ENCODE results near the gene TSEN2. TPM values are rescaled to one million over a fixed set of nuclear protein-coding genes. Genes with fewer than 3 reads are reported as not detected.

The TSEN2 gene
- total RNA-seq, 1 experiment from 2014 or later, result 22.0 TPM

- Histone ChIP-seq H2AK5ac (ENCODE audit: insufficient read length, low read length) (no peak overlapping the region), H3K9ac (ENCODE audit: extremely low read depth, insufficient read length, low read length) (no peak overlapping the region), H3K18ac (ENCODE audit: insufficient read length, low read depth, low read length) (no peak overlapping the region), H4K5ac (ENCODE audit: insufficient read length, low read depth, low read length) (no peak overlapping the region), H4K91ac (ENCODE audit: insufficient read length, low read depth, low read length) (no peak overlapping the region), H3K56ac (ENCODE audit: insufficient read length, low read depth, low read length) (no peak overlapping the region), H2BK120ac (ENCODE audit: low read depth, low read length, poor library complexity, severe bottlenecking) (no peak overlapping the region), H3K27me3 (ENCODE audit: insufficient read depth, low read length) (no peaks in the 10 kb centered on the region), H4K20me1 (ENCODE audit: control insufficient read depth, insufficient read depth, insufficient read length) (peaks cover 2% of the 10 kb centered on the region), H3K4ac (ENCODE audit: low read depth, low read length) (no peak overlapping the region), H3K4me2 (ENCODE audit: insufficient read depth, insufficient read length, low read length) (no peak overlapping the region), H2BK12ac (ENCODE audit: insufficient read length, low read depth, low read length) (no peak overlapping the region), H3K4me1 (ENCODE audit: insufficient read depth, low read length) (no peaks in the 10 kb centered on the region), H3K9me3 (ENCODE audit: control insufficient read depth, low read depth, low read length) (no peaks in the 10 kb centered on the region), H3K79me2 (ENCODE audit: insufficient read depth, low read length) (no peaks in the 10 kb centered on the region), H3K23ac (ENCODE audit: insufficient read length, low read depth, low read length) (no peak overlapping the region), H2BK5ac (ENCODE audit: insufficient read length, low read length) (no peak overlapping the region), H3K14ac (ENCODE audit: insufficient read depth, low read length) (no peak overlapping the region), H3K27ac (ENCODE audit: insufficient read length, low read depth, low read length) (no peak overlapping the region), H3K79me1 (ENCODE audit: insufficient read depth, low read depth, low read length, poor library complexity, severe bottlenecking) (no peaks in the 10 kb centered on the region), H3K23me2 (ENCODE audit: insufficient read length, low read depth, low read length, poor library complexity, severe bottlenecking) (no peaks in the 10 kb centered on the region), H2BK15ac (ENCODE audit: low read depth, low read length) (no peak overlapping the region), H3T11ph (ENCODE audit: low read length) (no peak overlapping the region), H2AFZ (ENCODE audit: low read length) (no peak overlapping the region), H4K8ac (replicated peaks; ENCODE audit: insufficient read length, low read depth, low read length) (no peak overlapping the region), H2BK20ac (ENCODE audit: low read depth, low read length, poor library complexity, severe bottlenecking) (no peak overlapping the region)
- Mint-ChIP-seq H3K4me3 (no peak overlapping the region), H3K27me3 (ENCODE audit: low read depth) (no peaks in the 10 kb centered on the region), H3K4me1 (no peaks in the 10 kb centered on the region), H3K9me3 (no peaks in the 10 kb centered on the region), H3K36me3 (ENCODE audit: insufficient read depth in 1 of 3, low read depth in 3 of 3) (peaks cover 44 to 88% (median 78%) of the 10 kb centered on the region in 3 experiments), H3K27ac (no peak overlapping the region)
- no CpG with 5 or more reads among the region's 5 CpGs for WGBS (ENCODE audit: extremely low coverage, insufficient read length, low lambda C conversion rate)
- TF ChIP-seq, protein P1, sequence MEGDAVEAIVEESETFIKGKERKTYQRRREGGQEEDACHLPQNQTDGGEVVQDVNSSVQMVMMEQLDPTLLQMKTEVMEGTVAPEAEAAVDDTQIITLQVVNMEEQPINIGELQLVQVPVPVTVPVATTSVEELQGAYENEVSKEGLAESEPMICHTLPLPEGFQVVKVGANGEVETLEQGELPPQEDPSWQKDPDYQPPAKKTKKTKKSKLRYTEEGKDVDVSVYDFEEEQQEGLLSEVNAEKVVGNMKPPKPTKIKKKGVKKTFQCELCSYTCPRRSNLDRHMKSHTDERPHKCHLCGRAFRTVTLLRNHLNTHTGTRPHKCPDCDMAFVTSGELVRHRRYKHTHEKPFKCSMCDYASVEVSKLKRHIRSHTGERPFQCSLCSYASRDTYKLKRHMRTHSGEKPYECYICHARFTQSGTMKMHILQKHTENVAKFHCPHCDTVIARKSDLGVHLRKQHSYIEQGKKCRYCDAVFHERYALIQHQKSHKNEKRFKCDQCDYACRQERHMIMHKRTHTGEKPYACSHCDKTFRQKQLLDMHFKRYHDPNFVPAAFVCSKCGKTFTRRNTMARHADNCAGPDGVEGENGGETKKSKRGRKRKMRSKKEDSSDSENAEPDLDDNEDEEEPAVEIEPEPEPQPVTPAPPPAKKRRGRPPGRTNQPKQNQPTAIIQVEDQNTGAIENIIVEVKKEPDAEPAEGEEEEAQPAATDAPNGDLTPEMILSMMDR (conservative IDR thresholded peaks at IDR 0.05), result no peak
- DNase-seq, result no peak
These were observed 93.1 kb downstream of the TSEN2 start for GRCh38 chr3:12577379-12577778.

Data from H9 (cell line).